GM19397 (cell line): ENCODE results near the gene ZNF564.
"Not testable (repeated sequence)": the region's sequence is repeated elsewhere in the genome, so short reads cannot be mapped to it uniquely, and the experiment has no call there.

Experiments
- ATAC-seq: cut with Tn5 transposase; IDR thresholded peaks from one replicate; pipeline ENCODE4 v1.9.1; 2021; ENCODE audit warnings: mild to moderate bottlenecking, moderate library complexity; ENCODE audit not compliant: unreplicated experiment

Gene ZNF564

DNA sequence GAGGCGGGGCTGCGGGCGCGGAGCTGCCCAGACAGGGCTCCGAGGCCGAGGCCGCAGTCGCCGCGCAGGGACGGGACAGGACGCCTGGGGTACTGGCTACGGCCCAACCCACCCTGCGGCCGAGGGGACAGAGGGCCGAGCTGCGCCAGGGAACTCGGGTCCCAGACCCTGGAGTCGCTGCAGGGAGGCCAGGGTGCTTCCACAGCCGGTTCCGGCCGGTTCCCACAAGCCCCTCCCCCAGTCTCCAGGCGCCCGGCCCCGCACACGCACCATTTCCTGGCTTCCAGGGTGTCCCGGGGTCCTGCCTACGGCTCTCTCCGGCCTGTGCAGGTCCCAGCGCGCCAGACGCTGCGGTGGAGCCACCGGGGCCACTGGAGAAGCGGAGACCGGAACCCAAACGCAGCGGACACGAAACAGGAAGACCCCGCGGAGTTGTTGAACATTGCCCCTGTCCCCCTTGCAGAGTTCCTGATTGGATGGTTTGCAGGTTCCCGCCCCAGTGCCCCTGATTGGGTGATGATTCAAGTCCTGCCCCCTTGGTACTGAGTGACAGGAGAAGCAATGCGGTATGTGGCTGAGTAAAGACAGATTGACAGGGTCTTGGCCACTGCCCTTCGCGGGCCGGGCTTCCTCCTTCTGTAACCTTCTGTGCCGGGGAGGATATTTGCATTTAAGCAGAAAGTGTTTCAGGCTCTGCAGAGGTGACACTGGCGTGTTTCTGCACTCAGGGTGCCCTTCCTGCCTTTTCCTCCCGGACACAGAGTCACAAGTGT, at the start of gene ZNF564:
Gene ZNF564, minus strand, starts transcription at position 423 of the 773 bp plus-strand sequence. Its CDS starts 150 bp downstream, at position 273.
- ATAC-seq = peak; percentile 96

DNA sequence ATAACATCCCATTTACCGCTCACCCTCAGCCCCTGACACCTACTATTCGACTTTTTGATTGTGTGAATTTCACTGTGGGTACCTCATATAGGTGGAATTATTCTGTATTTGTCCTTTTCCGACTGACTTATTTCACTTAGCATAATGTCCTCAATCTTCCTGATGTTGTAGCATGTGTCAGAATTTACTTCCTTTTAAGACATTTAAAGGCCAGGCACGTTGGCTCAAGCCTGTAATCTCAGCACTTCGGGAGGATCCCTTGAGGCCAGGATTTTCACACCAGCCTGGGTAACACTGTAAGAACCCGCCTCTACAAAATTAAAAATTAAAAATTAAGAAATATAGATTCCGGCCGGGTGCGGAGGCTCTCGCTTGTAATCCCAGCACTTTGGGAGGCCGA, 46.3 kb upstream of the ZNF564 start:
- no peak for ATAC-seq

DNA sequence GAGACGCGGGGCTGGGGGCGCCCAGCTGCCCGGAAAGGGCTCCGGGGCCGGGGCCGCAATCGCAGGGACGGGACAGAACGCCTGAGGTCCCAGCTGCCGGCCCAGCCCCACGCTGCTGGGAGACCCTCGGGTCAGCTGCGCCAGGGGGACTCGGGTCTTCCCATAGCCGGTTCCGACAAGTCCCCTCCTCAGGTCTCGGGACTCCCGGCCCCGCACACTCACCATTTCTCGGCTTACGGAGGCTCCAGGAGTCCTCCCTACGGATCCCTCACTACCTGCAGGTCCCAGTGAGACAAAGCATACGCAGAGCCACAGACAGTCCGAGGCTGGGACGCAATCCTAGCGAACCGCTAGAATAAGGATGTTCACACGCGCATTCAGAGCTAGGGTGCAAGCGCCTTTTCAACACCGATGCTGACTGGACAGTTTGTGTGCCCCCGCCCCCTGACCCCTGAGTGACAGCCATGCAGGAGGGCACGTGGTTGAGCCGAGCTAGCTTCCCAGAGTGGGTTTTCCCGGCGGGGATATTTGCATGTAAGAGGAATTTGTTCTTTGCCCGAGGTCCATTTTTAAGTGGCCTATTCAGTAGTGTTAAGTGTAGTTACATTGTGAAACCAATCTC, 45.8 kb upstream of the ZNF564 start:
- no peak for ATAC-seq

DNA sequence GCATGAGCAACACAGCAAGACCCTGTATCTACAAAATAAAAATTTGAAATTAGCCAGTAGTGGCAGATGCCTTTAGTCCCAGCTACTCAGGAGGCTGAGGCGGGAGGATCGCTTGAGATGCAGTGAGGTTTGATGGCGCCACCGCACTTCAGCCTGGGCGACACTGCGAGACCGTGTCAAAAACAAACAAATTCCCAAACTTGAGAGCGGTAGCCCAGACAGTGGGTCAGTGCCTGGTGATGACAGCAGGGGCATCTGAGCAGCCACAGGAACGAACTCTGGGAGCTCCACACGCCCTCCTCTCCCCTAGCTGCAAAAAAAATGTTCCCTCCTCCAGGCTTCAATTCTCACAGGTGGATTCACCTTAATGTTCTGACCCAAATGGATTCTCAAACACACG, 45.2 kb upstream of the ZNF564 start:
- ATAC-seq = no peak

DNA sequence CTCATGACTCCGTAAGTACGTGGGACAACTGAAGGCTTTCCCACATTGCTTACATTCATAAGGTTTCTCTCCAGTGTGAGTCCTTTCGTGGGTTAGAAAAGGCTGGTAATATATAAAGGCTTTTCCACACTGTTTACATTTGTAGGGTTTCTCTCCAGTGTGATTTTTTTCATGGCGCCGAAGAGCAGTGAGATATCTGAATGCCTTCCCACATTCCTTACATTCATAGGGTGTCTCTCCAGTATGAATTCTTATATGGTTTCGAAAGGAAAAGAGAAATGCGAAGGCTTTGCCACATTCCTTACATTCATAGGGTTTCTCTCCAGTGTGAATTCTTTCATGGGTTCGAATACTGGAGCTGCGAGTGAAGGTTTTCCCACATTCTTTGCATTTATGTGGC, 29.8 kb upstream of the ZNF564 start:
- ATAC-seq = no peak

DNA sequence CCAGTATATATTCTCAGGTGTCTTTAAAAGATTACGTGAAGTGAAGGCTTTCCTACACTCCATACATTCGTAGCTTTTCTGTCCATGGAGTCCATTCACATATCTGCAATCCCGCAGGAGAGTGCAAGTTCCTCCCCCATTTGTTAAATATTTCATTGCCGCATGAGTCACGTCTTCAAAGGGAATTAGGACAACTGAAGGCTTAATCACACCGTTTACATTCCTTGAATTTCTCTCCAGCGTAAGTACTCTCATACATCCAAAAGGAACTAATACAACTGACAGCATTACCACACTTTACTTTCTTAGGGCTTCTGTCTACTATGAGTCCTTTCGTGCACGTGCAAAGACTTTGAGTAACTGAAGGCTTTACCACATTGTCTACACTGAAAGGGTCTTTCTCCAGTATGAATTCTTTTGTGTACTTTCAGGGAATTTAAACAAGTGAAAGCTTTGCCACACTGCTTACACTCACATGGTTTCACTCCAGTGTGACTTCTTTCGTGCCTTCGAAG, 29.0 kb upstream of the ZNF564 start:
- no peak for ATAC-seq

DNA sequence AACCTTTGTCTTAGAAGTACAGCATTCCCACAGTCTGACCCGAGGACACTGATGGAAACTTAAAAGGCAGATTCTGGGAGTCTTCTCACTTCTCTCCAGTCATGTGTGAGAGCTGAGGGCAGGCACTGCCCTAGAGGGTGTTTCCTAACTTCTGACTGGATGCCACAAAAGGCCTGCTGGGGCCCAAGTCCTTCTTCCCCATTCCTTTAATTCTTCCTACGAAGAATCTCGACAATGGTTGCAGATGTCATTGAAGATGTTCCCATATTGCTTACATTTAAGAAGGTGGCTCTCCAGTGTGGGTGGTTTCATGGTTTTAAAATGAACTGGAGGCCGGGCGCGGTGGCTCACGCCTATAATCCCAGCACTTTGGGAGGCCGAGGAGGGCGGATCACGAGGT, 27.4 kb upstream of the ZNF564 start:
- no peak for ATAC-seq

DNA sequence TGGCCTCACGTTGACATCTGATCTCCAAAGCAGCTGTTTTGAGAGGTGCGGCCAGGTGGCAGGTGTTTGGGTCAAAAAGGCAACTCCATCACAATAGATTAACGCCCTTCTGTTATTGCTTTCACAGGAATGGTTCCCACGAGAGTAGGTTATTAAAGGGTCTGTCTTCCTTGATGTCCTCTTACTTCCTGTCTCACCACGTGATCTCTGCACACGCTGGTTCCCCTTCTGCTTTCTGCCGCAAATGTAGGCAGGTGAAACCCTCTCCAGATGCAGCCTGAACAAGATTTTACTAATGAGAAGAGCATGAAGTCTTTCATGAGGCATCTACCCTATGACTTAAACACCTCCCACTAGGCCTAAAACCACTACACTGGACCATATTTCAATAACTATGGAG, 22.8 kb upstream of the ZNF564 start:
- no peak for ATAC-seq

DNA sequence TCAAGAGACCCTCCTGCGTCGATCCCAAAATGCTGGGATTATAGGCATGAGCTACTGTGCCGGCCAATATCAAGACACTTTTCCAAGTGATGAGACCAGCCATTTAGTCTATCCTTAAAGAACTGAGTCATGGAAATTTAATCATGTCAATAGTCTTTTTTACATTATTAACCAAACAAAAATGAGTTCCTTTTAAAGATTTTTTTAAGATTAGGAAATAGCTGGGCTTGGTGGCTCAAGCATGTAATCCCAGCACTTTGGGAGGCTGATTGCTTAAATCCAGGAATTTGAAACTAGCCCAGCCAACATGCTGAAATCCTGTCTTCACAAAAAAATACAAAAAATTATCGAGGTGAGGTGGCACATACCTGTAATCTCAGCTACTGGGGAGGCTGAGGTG, 16.7 kb upstream of the ZNF564 start:
- no peak for ATAC-seq

DNA sequence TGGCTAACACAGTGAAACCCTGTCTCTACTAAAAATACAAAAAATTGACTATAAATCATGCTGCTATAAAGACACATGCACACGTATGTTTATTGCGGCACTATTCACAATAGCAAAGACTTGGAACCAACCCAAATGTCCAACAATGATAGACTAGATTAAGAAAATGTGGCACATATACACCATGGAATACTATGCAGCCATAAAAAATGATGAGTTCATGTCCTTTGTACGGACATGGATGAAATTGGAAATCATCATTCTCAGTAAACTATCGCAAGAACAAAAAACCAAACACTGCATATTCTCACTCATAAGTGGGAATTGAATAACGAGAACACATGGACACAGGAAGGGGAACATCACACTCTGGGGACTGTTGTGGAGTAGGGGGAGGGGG, 15.1 kb upstream of the ZNF564 start:
- ATAC-seq = not testable (repeated sequence)

DNA sequence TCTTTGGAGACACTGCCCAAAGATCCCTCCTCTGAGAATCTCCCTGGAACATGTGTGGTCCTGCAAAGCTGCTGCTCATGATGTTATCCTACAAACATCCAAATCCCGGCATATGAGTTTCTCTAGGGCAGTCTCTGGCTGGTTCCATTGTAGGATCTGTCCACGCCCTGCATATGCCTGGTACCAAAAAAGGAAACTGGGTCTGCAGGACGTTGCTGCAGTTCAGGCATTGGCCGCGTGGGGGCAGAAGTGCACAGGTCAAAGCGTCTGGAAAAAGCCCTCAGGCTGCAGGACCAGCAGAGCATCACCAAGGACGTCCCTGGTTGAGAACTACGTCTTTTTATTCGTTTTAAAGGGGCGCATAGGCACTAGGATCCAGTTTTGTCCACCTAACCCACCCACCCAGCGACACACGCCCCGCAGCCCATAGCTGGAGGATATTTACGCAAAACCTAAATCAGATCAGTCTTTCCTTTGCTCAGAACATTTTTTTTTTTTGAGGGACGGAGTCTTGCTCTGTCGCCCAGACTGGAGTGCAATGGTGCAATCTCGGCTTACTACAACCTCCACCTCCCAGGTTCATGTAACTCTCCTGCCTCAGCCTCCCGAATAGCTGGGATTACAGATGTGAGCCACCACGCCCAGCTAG, 12.9 kb upstream of the ZNF564 start:
- no peak for ATAC-seq

DNA sequence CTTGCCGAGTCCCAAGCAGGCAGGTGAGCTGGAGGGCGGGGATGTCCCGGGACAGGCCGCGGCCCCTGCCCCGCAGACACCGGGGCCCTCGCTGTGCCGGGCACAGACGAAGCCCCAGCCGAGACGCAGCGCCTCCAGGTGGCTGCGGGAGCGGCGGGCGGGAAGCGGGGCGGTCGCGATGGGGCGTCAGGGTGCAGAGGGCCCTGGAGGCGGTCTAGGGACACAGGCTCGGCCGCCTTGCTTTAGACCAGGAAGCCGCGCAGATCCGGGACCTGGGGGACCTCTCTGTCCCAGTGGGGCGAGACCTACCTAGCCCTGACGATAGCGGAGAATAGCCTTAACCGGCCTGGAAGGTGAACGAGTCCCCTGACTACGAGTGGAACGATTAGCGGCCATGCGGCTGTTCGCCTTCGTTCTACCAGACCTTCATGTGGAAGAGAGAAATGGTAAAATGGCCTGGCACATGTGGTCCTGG, 4.2 kb upstream of the ZNF564 start:
- no peak for ATAC-seq

DNA sequence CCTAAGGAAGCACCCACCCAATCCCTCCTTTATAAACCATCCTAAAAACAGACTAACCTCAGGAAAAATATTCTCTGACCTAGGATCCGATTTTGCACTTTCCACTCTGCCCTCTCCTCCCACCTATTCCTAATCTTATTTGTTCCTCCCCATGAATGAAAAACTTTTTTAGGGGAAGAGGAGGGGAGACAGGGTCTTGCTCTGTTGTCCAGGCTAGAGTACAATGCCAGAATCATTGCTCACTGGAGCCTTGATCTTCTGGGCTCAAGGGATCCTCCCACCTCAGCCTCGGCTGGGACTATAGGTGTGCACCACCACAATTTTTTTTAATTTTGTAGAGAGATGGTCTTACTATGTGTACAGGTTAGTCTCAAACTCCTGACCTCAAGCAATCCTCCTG, 4.4 kb downstream of the ZNF564 start:
- no peak for ATAC-seq

DNA sequence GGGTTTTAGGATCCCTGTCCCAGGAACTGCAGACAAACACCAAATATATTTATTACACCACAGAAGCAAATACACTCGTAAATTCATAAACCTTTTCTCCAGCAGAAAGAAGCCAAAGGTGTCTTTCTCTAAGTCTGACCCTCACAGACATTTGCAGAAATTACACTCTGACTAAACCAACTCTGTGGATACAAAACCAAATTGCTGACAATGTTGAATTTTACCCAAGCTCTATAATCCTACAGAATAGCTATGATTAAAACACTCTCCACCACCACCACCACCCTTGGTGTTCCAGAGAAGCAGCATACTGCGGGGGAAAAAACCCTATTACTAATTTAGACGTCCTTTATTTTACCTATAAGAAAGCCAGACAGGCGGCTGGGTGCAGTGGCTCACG, 5.2 kb downstream of the ZNF564 start:
- ATAC-seq = no peak

DNA sequence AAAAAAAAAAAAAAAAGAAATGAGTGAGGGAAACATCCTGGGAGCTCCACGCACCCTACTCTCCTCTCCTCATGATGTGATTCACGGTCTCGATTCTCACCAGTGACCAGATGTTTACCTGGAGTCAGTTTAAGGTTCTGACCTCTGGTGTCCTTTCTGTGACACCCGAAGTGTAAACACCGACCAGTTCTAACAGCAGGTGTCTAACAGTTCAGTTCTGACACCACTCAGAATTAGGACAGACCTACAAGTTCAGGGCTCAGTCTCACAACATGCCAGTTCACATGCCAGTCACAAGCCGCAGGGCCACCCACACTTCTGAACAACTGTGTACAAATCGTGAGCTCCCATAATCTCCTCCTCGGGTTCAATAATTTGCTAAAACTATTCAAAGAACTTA, 6.0 kb downstream of the ZNF564 start:
- no peak for ATAC-seq

DNA sequence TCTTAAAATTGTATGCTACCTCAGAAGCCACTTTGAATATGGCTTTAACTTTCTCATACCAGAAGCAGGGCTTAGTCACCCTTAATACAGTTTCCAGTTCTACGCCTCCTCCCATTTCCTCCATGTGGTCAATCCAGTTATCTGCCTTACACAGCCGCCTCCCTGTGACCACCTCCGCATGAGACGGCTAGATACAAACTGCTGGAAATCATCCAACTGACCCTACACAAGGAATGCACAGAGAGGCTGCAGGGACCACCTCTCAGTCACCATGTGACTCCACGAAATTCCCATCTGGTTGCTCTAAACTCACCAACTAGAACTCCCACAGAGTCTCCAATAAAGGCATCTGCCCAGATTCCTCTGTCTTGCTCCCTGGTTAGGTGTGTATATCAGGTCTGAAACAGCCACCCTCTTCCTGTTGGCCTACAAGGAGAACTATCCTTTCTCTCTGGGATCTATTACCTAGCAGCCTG, 6.8 kb downstream of the ZNF564 start:
- ATAC-seq = no peak

DNA sequence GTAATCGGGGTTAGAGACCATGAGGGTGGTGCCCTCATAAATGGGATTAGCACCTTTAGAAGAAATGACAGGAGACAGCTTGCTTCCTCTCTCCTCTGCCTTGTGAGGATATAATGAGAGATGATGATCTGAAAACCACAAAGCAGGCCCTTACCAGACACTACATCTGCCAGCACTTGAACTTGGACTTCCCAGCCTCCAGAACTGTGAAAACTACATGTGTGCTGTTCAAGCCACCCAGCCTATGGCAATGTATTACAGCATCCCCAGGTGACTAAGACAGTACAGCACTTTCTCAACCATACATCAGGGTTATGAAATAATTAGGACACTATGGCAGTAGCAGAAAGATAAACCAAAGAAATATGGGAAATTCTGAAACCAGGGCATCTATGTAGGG, 7.4 kb downstream of the ZNF564 start:
- ATAC-seq = no peak

DNA sequence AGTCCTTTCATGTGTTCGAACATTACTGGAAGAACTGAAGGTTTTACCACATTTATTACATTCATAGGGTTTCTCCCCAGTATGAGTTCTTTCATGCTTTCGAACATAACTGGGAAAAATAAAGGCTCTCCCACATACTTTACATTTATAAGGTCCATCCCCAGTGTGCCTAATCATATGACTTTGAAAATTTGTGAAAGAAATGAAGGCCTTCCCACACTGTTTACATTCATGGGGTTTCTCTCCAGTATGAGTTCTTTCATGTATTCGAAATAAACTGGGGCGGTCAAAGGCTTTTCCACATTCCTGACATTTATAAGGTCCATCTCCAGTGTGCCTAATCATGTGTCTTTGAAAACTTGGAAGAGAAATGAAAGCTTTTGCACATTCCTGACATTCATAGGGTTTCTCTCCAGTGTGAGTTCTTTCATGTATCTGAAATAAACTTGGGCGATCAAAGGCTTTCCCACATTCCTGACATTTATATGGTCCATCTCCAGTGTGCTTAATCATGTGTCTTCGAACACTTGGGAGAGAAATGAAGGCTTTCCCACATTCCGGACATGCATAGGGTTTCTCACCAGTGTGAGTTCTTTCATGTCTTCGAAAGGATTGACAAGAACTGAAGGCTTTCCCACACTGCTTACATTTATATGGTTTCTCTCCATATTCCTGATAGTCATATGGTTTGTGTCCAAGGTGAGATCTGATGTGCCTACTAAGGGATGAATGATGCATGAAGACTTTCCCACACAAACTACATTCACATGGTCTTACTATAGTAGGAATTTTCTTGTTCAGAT, 24.0 kb downstream of the ZNF564 start:
- ATAC-seq = no peak

DNA sequence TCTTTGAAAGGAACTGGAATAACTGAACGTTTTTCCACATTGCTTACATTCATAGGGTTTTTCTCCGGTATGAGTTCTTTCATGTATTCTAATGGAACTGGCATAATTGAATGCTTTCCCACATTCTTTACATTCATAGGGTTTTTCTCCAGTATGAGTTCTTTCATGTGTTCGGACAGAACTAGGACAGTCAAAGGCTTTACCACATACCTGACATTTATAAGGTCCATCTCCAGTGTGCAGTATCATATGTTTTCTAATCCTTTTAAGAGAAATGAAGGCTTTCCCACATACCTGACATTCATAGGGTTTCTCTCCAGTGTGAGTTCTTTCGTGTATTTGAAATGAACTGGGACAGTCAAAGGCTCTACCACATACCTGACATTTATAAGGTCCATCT, 24.7 kb downstream of the ZNF564 start:
- no peak for ATAC-seq

DNA sequence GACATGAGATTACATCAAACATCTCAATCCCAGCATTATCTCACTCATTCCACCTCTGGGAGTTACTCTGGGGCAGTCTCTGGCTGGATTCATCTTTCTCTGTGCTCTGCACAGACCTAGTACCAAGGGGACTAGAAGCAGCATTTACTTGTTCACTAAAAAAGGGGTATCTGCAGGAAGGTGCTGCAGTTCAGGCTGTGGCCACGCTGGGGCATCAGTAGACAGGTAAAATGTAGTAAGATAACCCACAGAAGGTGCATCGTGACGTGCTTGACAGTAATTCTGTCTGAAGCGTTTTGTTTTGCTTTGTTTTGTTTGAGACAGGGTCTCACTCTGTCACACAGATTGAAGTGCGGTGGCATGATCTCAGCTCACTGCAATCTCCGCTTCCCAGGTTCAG, 29.3 kb downstream of the ZNF564 start:
- ATAC-seq = no peak

DNA sequence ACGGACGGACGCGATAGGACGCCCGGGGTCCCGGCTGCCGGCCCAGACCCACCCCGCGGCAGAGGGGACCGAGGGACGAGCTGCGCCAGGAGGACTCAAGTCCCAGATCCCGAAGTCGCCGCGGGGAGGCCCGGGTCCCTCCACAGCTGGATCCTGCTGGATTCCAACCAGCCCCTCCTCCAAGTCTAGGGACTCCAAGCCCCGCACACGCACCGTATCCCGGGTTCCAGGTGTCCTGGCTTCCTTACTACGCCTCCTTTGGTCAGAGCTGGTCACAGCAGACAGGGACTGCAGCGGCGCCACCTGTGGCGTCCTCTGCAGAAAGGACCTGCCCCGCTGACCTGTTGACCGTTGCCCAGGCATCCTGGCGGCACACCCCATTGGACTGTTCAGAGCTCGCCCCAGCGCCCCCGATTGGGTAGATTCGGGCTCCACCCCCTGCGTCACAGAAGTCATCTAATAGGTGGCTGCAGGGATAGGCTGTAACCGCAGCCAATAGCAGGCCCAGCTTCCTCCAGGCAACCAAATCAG, 37.7 kb downstream of the ZNF564 start:
- no peak for ATAC-seq
